GM23338 (cell line): ENCODE data around the gene TPP1. TPM values are rescaled to one million over a fixed set of nuclear protein-coding genes. Genes with fewer than 3 reads are reported as not detected.

ENCODE experiments used
- ATAC-seq: fragments of 200-7000 bp; cut with Tn5 transposase; 3 replicates; pipeline ENCODE4 v1.9.1; 2020
- DNase-seq: peaks from one replicate; pipeline ENCODE4 v3.0.0-alpha.2; 2015; ENCODE audit warnings: low spot score
- H2AFZ ChIP-seq: fragments of 200-600 bp; sonication (generic); 2 replicates; pipeline ENCODE4 v1.8.0; 2016; ENCODE audit warnings: antibody characterized with exemption, mild to moderate bottlenecking, moderate library complexity
- H3F3A ChIP-seq: fragments of 200-600 bp; sonication (generic); replicated peaks from 2 replicates; pipeline ENCODE4 v1.8.0; 2017; ENCODE audit warnings: antibody characterized with exemption, mixed run types, low read depth
- H3K27ac ChIP-seq: fragments of 200-600 bp; sonication (generic); 2 replicates; pipeline ENCODE4 v1.6.1; 2016; ENCODE audit warnings: low read depth
- H3K27me3 ChIP-seq: fragments of 200-600 bp; sonication (generic); 2 replicates; pipeline ENCODE4 v1.8.0; 2016; ENCODE audit warnings: mild to moderate bottlenecking, mixed run types, moderate library complexity; ENCODE audit not compliant: insufficient read depth
- H3K36me3 ChIP-seq: fragments of 200-600 bp; sonication (generic); 2 replicates; pipeline ENCODE4 v1.8.0; 2016; ENCODE audit warnings: mild to moderate bottlenecking; ENCODE audit not compliant: insufficient read depth
- H3K4me1 ChIP-seq: fragments of 200-600 bp; sonication (generic); 2 replicates; pipeline ENCODE4 v1.8.0; 2016; ENCODE audit warnings: mild to moderate bottlenecking, moderate library complexity; ENCODE audit not compliant: insufficient read depth
- H3K4me2 ChIP-seq: fragments of 200-600 bp; sonication (generic); 2 replicates; pipeline ENCODE4 v1.7.1; 2017; ENCODE audit warnings: mixed run types
- H3K4me3 ChIP-seq: fragments of 200-600 bp; sonication (generic); 2 replicates; pipeline ENCODE4 v1.6.1; 2016; ENCODE audit warnings: mixed run types
- H3K79me2 ChIP-seq: fragments of 200-600 bp; sonication (generic); replicated peaks from 2 replicates; pipeline ENCODE4 v1.8.0; 2017; ENCODE audit warnings: mild to moderate bottlenecking; ENCODE audit not compliant: insufficient read depth
- H3K9me2 ChIP-seq: fragments of 200-600 bp; sonication (generic); 2 replicates; pipeline ENCODE4 v1.8.0; 2017; ENCODE audit not compliant: insufficient read depth
- H4K20me1 ChIP-seq: fragments of 200-600 bp; sonication (generic); replicated peaks from 2 replicates; pipeline ENCODE4 v1.8.0; 2017; ENCODE audit warnings: mild to moderate bottlenecking; ENCODE audit not compliant: insufficient read depth
- H3K27ac Mint-ChIP-seq: 2 replicates; pipeline ENCODE4 v1.8.0; 2020; ENCODE audit warnings: inconsistent platforms, mild to moderate bottlenecking, moderate library complexity, mixed read lengths
- H3K27me3 Mint-ChIP-seq: 3 replicates; pipeline ENCODE4 v1.8.0; 2022; ENCODE audit warnings: low read depth, mild to moderate bottlenecking, moderate library complexity, mixed read lengths, inconsistent platforms; ENCODE audit not compliant: insufficient read depth, poor library complexity
- H3K36me3 Mint-ChIP-seq: 3 replicates; pipeline ENCODE4 v1.8.0; 2021; ENCODE audit warnings: low read depth, mild to moderate bottlenecking, inconsistent platforms, moderate library complexity, mixed read lengths
- H3K4me1 Mint-ChIP-seq: 3 replicates; pipeline ENCODE4 v1.8.0; 2020; ENCODE audit warnings: mild to moderate bottlenecking, inconsistent platforms, mixed read lengths
- H3K4me3 Mint-ChIP-seq: 3 replicates; pipeline ENCODE4 v1.8.0; 2021; ENCODE audit warnings: moderate library complexity, mild to moderate bottlenecking, inconsistent platforms, mixed read lengths
- H3K9me3 Mint-ChIP-seq: 3 replicates; pipeline ENCODE4 v1.8.0; 2020; ENCODE audit warnings: moderate library complexity, mild to moderate bottlenecking, inconsistent platforms, mixed read lengths
- EZH2 ChIP-seq: fragments of 200-600 bp; sonication (generic); IDR thresholded peaks from one replicate; pipeline ENCODE4 v1.8.0; 2017; ENCODE audit warnings: antibody characterized with exemption, mild to moderate bottlenecking, low read depth; ENCODE audit not compliant: unreplicated experiment
- EZH2phosphoT487 ChIP-seq: fragments of 200-600 bp; sonication (generic); IDR thresholded peaks from one replicate; pipeline ENCODE4 v1.8.1; 2018; ENCODE audit warnings: antibody characterized with exemption; ENCODE audit not compliant: unreplicated experiment
- JUNB ChIP-seq: IDR thresholded peaks from one replicate; pipeline ENCODE4 v1.6.1; 2016; ENCODE audit warnings: antibody characterized with exemption; ENCODE audit not compliant: unreplicated experiment
- NANOG ChIP-seq: IDR thresholded peaks from 2 replicates; pipeline ENCODE4 v1.6.1; 2016; ENCODE audit warnings: antibody characterized with exemption, borderline replicate concordance
- POLR2AphosphoS5 ChIP-seq: IDR thresholded peaks from 2 replicates; pipeline ENCODE4 v1.6.1; 2016; ENCODE audit warnings: antibody characterized with exemption, low read depth
- ZNF114 ChIP-seq: fragments of 250-450 bp; sonication (Bioruptor Pico); IDR thresholded peaks from 2 replicates; pipeline ENCODE4 v1.5.0; 2020; ENCODE audit warnings: mild to moderate bottlenecking, moderate library complexity
- ZNF331 ChIP-seq: fragments of 250-450 bp; sonication (Bioruptor Pico); IDR thresholded peaks from 2 replicates; pipeline ENCODE4 v1.5.0; 2020; ENCODE audit warnings: low read depth, mild to moderate bottlenecking, moderate library complexity
- polyA plus RNA-seq: library from polyadenylated mRNA; unstranded; fragments of >200 nt; fragmentation: Nextera tagmentation; extraction: Ambion mirVana; gene quantifications from 2 replicates; pipeline ENCODE4 v1.2.1, GENCODE V29; 2016
- total RNA-seq: library from RNA; depleted of rRNA; stranded (reverse); fragments of >200 nt; shearing (Covaris generic); gene quantifications from 2 replicates; pipeline ENCODE4 v1.2.3, GENCODE V29; 2014
- TF ChIP-seq, protein P1 (sequence below): IDR thresholded peaks from 2 replicates; pipeline ENCODE4 v1.6.1; 2016; ENCODE audit warnings: antibody characterized with exemption
- TF ChIP-seq, protein P2 (sequence below): fragments of 250-450 bp; sonication (Bioruptor Pico); IDR thresholded peaks from 2 replicates; pipeline ENCODE4 v1.5.0; 2020; ENCODE audit warnings: mild to moderate bottlenecking, moderate library complexity
- TF ChIP-seq, protein P3 (sequence below): IDR thresholded peaks from one replicate; pipeline ENCODE4 v1.6.1; 2018; ENCODE audit warnings: antibody characterized with exemption; ENCODE audit not compliant: unreplicated experiment

The TPP1 gene
- total and polyA plus RNA-seq, 2 experiments from 2014 or later, result 21.7 to 49.7 TPM

DNA sequence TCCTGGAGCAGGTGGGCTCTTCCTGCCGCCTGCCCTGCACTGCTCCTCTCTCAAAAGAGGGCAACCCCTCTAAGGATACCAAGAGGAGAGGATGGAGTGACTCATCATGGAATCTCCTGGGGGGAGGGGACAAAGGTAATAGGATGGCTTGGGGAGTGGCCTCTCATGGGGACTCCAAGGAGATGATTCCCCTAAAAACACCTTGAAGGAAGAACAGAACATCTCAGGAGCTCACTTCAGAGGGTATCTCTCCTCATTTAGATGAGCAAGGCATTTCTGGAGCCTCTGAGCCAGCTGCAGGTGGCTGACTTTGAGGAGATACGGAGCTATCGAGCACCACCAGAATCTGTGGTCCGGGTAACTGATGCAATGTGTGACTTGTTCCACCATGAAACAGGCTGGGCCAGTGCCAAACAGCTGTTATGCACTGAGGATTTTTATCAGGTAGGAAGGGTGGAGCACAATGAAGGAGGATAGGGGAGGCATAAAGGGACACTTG, 56.1 kb downstream of the TPP1 start:
- H3K27ac Mint-ChIP-seq, result no peak overlapping the region
- H3K9me3 Mint-ChIP-seq, result no peaks in the 10 kb centered on the region
- Histone ChIP-seq H3K27me3 (no peaks in the 10 kb centered on the region), H3K9me2 (no peaks in the 10 kb centered on the region), H3K4me1 (peaks cover 6% of the 10 kb centered on the region; the same call in 1 of the 2 replicates), H2AFZ (no peak overlapping the region), H3F3A (no peaks in the 10 kb centered on the region), H3K27ac (no peak overlapping the region), H3K4me2 (no peak overlapping the region), H3K36me3 (no peaks in the 10 kb centered on the region), H4K20me1 (no peaks in the 10 kb centered on the region), H3K4me3 (no peak overlapping the region), H3K79me2 (no peaks in the 10 kb centered on the region)
- no peak; the same call in 2 of the 3 replicates for ATAC-seq
- TF ChIP-seq ZNF331 (no peak), EZH2 (no peak), NANOG (no peak), POLR2AphosphoS5 (no peak), JUNB (no peak), ZNF114 (CRISPR knock-in tag) (no peak), EZH2phosphoT487 (no peak)
- TF ChIP-seq, protein P1, sequence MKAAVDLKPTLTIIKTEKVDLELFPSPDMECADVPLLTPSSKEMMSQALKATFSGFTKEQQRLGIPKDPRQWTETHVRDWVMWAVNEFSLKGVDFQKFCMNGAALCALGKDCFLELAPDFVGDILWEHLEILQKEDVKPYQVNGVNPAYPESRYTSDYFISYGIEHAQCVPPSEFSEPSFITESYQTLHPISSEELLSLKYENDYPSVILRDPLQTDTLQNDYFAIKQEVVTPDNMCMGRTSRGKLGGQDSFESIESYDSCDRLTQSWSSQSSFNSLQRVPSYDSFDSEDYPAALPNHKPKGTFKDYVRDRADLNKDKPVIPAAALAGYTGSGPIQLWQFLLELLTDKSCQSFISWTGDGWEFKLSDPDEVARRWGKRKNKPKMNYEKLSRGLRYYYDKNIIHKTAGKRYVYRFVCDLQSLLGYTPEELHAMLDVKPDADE, result no peak
- TF ChIP-seq, protein P2, sequence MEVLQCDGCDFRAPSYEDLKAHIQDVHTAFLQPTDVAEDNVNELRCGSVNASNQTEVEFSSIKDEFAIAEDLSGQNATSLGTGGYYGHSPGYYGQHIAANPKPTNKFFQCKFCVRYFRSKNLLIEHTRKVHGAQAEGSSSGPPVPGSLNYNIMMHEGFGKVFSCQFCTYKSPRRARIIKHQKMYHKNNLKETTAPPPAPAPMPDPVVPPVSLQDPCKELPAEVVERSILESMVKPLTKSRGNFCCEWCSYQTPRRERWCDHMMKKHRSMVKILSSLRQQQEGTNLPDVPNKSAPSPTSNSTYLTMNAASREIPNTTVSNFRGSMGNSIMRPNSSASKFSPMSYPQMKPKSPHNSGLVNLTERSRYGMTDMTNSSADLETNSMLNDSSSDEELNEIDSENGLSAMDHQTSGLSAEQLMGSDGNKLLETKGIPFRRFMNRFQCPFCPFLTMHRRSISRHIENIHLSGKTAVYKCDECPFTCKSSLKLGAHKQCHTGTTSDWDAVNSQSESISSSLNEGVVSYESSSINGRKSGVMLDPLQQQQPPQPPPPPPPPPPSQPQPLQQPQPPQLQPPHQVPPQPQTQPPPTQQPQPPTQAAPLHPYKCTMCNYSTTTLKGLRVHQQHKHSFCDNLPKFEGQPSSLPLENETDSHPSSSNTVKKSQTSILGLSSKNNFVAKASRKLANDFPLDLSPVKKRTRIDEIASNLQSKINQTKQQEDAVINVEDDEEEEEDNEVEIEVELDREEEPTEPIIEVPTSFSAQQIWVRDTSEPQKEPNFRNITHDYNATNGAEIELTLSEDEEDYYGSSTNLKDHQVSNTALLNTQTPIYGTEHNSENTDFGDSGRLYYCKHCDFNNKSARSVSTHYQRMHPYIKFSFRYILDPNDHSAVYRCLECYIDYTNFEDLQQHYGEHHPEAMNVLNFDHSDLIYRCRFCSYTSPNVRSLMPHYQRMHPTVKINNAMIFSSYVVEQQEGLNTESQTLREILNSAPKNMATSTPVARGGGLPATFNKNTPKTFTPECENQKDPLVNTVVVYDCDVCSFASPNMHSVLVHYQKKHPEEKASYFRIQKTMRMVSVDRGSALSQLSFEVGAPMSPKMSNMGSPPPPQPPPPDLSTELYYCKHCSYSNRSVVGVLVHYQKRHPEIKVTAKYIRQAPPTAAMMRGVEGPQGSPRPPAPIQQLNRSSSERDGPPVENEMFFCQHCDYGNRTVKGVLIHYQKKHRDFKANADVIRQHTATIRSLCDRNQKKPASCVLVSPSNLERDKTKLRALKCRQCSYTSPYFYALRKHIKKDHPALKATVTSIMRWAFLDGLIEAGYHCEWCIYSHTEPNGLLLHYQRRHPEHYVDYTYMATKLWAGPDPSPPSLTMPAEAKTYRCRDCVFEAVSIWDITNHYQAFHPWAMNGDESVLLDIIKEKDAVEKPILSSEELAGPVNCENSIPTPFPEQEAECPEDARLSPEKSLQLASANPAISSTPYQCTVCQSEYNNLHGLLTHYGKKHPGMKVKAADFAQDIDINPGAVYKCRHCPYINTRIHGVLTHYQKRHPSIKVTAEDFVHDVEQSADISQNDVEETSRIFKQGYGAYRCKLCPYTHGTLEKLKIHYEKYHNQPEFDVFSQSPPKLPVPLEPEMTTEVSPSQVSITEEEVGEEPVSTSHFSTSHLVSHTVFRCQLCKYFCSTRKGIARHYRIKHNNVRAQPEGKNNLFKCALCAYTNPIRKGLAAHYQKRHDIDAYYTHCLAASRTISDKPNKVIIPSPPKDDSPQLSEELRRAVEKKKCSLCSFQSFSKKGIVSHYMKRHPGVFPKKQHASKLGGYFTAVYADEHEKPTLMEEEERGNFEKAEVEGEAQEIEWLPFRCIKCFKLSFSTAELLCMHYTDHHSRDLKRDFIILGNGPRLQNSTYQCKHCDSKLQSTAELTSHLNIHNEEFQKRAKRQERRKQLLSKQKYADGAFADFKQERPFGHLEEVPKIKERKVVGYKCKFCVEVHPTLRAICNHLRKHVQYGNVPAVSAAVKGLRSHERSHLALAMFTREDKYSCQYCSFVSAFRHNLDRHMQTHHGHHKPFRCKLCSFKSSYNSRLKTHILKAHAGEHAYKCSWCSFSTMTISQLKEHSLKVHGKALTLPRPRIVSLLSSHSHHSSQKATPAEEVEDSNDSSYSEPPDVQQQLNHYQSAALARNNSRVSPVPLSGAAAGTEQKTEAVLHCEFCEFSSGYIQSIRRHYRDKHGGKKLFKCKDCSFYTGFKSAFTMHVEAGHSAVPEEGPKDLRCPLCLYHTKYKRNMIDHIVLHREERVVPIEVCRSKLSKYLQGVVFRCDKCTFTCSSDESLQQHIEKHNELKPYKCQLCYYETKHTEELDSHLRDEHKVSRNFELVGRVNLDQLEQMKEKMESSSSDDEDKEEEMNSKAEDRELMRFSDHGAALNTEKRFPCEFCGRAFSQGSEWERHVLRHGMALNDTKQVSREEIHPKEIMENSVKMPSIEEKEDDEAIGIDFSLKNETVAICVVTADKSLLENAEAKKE (CRISPR knock-in tag), result no peak
- TF ChIP-seq, protein P3, sequence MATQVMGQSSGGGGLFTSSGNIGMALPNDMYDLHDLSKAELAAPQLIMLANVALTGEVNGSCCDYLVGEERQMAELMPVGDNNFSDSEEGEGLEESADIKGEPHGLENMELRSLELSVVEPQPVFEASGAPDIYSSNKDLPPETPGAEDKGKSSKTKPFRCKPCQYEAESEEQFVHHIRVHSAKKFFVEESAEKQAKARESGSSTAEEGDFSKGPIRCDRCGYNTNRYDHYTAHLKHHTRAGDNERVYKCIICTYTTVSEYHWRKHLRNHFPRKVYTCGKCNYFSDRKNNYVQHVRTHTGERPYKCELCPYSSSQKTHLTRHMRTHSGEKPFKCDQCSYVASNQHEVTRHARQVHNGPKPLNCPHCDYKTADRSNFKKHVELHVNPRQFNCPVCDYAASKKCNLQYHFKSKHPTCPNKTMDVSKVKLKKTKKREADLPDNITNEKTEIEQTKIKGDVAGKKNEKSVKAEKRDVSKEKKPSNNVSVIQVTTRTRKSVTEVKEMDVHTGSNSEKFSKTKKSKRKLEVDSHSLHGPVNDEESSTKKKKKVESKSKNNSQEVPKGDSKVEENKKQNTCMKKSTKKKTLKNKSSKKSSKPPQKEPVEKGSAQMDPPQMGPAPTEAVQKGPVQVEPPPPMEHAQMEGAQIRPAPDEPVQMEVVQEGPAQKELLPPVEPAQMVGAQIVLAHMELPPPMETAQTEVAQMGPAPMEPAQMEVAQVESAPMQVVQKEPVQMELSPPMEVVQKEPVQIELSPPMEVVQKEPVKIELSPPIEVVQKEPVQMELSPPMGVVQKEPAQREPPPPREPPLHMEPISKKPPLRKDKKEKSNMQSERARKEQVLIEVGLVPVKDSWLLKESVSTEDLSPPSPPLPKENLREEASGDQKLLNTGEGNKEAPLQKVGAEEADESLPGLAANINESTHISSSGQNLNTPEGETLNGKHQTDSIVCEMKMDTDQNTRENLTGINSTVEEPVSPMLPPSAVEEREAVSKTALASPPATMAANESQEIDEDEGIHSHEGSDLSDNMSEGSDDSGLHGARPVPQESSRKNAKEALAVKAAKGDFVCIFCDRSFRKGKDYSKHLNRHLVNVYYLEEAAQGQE, result no peak
- DNase-seq, result no peak
- H3K4me3 Mint-ChIP-seq, result no peak overlapping the region
- H3K27me3 Mint-ChIP-seq, result peaks cover 3% of the 10 kb centered on the region
- peaks cover 25% of the 10 kb centered on the region for H3K4me1 Mint-ChIP-seq
- peaks cover 3% of the 10 kb centered on the region; the same call in 1 of the 3 replicates for H3K36me3 Mint-ChIP-seq
